ENCODE results near the gene RMRP. TPM values are rescaled to one million over a fixed set of nuclear protein-coding genes. Genes with fewer than 3 reads are reported as not detected.

RMRP gene
- total and polyA plus RNA-seq, 9 of the 15 experiments (the other 6 are each of a cell fraction or from before 2014, with no cell fraction given) = 75.7 to 89,974 (median 13,378) TPM; not detected in 3

DNA sequence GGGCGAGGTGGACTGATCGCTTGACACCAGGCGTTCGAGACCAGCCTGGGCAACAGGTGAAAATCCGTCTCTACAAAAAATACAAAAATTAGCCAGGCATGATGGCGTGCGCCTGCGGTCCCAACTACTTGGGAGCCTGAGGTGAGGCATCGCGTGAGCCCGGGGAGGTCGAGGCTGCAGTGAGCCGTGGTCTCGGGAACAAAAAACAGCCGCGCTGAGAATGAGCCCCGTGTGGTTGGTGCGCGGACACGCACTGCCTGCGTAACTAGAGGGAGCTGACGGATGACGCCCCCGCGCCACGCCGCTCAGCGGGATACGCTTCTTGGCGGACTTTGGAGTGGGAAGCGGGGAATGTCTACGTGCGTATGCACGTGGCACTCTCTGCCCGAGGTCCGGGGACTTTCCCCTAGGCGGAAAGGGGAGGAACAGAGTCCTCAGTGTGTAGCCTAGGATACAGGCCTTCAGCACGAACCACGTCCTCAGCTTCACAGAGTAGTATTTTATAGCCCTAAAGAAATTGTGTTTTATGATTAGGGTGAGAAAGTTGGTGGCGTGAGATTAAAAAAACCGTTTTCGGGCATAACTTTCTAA is at the start of gene RMRP (continued):
- TF ChIP-seq, protein P1, sequence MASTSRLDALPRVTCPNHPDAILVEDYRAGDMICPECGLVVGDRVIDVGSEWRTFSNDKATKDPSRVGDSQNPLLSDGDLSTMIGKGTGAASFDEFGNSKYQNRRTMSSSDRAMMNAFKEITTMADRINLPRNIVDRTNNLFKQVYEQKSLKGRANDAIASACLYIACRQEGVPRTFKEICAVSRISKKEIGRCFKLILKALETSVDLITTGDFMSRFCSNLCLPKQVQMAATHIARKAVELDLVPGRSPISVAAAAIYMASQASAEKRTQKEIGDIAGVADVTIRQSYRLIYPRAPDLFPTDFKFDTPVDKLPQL (IDR thresholded peaks at IDR 0.05; ENCODE audit: extremely low read depth, insufficient read length) = no peak
- no peak for TF ChIP-seq SRSF3 (IDR thresholded peaks at IDR 0.05; ENCODE audit: insufficient read depth, low read length)
- TF ChIP-seq CEBPG (CRISPR knock-in tag; IDR thresholded peaks at IDR 0.05) = no peak
- TF ChIP-seq CEBPG (tag; conservative IDR thresholded peaks at IDR 0.05 in 1 of 2, IDR thresholded peaks at IDR 0.05 in 1 of 2) = no peak
- TF ChIP-seq KDM2B (CRISPR knock-in tag; IDR thresholded peaks at IDR 0.05) = no peak
- 0 out of 2 replicates have a peak, but pooled peaks have one; percentile 9 for TF ChIP-seq NCOR1 (IDR thresholded peaks at IDR 0.05)
- TF ChIP-seq SMARCE1 (IDR thresholded peaks at IDR 0.05) = 0 out of 2 replicates have a peak, but pooled peaks have one; percentile 55
- peak; percentile 69 for TF ChIP-seq BRD9 (IDR thresholded peaks at IDR 0.05; ENCODE audit: low read depth, partially characterized antibody)
- no peak for TF ChIP-seq MIER1 (IDR thresholded peaks at IDR 0.05; ENCODE audit: low read depth)
- no peak for TF ChIP-seq NR2C1 (IDR thresholded peaks at IDR 0.05)
- TF ChIP-seq NR2C1 (tag; IDR thresholded peaks at IDR 0.05) = peak; percentile 19; the same call in 1 of the 2 replicates
- TF ChIP-seq, protein P2, sequence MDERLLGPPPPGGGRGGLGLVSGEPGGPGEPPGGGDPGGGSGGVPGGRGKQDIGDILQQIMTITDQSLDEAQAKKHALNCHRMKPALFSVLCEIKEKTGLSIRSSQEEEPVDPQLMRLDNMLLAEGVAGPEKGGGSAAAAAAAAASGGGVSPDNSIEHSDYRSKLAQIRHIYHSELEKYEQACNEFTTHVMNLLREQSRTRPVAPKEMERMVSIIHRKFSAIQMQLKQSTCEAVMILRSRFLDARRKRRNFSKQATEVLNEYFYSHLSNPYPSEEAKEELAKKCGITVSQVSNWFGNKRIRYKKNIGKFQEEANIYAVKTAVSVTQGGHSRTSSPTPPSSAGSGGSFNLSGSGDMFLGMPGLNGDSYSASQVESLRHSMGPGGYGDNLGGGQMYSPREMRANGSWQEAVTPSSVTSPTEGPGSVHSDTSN (CRISPR knock-in tag; IDR thresholded peaks at IDR 0.05; ENCODE audit: low read depth) = no peak
- TF ChIP-seq, protein P2 (tag; conservative IDR thresholded peaks at IDR 0.05; ENCODE audit: low read depth) = no peak
- TF ChIP-seq SMAD4 (CRISPR knock-in tag; conservative IDR thresholded peaks at IDR 0.05) = 0 out of 2 replicates have a peak, but pooled peaks have one; percentile 17
- peak; percentile 64 for TF ChIP-seq NFIC (IDR thresholded peaks at IDR 0.05)
- TF ChIP-seq, protein P3, sequence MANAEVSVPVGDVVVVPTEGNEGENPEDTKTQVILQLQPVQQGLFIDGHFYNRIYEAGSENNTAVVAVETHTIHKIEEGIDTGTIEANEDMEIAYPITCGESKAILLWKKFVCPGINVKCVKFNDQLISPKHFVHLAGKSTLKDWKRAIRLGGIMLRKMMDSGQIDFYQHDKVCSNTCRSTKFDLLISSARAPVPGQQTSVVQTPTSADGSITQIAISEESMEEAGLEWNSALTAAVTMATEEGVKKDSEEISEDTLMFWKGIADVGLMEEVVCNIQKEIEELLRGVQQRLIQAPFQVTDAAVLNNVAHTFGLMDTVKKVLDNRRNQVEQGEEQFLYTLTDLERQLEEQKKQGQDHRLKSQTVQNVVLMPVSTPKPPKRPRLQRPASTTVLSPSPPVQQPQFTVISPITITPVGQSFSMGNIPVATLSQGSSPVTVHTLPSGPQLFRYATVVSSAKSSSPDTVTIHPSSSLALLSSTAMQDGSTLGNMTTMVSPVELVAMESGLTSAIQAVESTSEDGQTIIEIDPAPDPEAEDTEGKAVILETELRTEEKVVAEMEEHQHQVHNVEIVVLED (CRISPR knock-in tag; IDR thresholded peaks at IDR 0.05) = peak; percentile 93
- TF ChIP-seq NFIX (CRISPR knock-in tag; IDR thresholded peaks at IDR 0.05; ENCODE audit: low read depth) = no peak
- peak; percentile 59; the same call in 1 of the 2 replicates for TF ChIP-seq FOXK1 (CRISPR knock-in tag; IDR thresholded peaks at IDR 0.05; ENCODE audit: borderline replicate concordance)
- peak; percentile 81; the same call in 1 of the 2 replicates for TF ChIP-seq CBX1 (IDR thresholded peaks at IDR 0.05; ENCODE audit: low read depth)
- TF ChIP-seq, protein P4, sequence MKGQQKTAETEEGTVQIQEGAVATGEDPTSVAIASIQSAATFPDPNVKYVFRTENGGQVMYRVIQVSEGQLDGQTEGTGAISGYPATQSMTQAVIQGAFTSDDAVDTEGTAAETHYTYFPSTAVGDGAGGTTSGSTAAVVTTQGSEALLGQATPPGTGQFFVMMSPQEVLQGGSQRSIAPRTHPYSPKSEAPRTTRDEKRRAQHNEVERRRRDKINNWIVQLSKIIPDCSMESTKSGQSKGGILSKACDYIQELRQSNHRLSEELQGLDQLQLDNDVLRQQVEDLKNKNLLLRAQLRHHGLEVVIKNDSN (CRISPR knock-in tag; IDR thresholded peaks at IDR 0.05) = peak; percentile 85
- TF ChIP-seq ESRRA (IDR thresholded peaks at IDR 0.05; ENCODE audit: borderline replicate concordance, low read depth) = peak; percentile 48
- TF ChIP-seq BRD4 (IDR thresholded peaks at IDR 0.05) = peak; percentile 33; the same call in 1 of the 2 replicates
- TF ChIP-seq POLR3G (IDR thresholded peaks at IDR 0.05; ENCODE audit: extremely low read depth, insufficient read length, insufficient replicate concordance) = peak; percentile 30
- peak; percentile 94 for TF ChIP-seq CREM (IDR thresholded peaks at IDR 0.05; ENCODE audit: low read depth)
- no peak for TF ChIP-seq ZNF589 (CRISPR knock-in tag; IDR thresholded peaks at IDR 0.05; ENCODE audit: low read depth)
